ENCODE results near the gene SDK1.

The SDK1 gene

DNA sequence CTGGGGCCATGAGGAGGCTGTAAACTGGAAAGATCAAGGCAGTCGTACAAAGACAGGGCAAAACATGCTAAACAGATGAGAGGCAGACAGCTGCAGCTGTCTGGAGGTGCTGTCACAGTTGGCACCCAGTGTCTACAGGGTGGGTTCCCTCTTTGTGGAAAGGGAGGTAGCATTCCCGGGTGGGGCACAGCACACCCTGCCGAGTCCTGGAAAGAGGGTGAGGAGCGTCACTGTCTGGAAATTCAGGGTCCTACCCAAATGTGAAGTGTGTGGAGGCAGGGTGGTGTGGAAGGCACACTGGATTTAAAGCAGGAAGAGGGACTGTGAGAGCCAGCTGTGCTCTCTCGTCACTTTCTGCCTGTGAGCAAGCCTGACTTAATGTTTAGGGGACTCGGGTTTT, 356.2 kb downstream of the SDK1 start:
- no peak overlapping the region for H3K4me3 ChIP-seq (ENCODE audit: low read depth, low read length)
- TF ChIP-seq, protein P1, sequence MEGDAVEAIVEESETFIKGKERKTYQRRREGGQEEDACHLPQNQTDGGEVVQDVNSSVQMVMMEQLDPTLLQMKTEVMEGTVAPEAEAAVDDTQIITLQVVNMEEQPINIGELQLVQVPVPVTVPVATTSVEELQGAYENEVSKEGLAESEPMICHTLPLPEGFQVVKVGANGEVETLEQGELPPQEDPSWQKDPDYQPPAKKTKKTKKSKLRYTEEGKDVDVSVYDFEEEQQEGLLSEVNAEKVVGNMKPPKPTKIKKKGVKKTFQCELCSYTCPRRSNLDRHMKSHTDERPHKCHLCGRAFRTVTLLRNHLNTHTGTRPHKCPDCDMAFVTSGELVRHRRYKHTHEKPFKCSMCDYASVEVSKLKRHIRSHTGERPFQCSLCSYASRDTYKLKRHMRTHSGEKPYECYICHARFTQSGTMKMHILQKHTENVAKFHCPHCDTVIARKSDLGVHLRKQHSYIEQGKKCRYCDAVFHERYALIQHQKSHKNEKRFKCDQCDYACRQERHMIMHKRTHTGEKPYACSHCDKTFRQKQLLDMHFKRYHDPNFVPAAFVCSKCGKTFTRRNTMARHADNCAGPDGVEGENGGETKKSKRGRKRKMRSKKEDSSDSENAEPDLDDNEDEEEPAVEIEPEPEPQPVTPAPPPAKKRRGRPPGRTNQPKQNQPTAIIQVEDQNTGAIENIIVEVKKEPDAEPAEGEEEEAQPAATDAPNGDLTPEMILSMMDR (IDR thresholded peaks at IDR 0.05; ENCODE audit: low read depth, low read length): no peak

DNA sequence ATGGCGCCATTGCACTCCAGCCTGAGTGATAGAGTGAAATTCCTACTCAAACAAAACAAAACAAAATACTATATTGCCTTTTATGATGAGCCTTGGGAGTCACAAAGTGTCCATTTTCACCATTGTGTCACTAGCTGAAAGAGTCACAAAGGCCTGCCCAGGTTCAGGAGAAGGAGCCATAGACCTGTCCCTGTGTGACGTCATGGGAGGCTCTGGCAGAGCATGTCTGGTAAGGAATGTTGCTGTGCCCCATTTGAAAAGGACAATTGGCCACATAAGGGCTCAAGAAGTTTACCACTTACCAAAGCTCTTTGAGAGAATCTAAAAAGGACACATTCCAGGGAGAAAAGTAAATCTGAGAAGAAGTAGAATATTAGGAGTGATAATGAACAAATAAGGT, 367.7 kb downstream of the SDK1 start:
- no peak overlapping the region for H3K4me3 ChIP-seq (ENCODE audit: low read depth, low read length)
- TF ChIP-seq, protein P1 (IDR thresholded peaks at IDR 0.05; ENCODE audit: low read depth, low read length): no peak

DNA sequence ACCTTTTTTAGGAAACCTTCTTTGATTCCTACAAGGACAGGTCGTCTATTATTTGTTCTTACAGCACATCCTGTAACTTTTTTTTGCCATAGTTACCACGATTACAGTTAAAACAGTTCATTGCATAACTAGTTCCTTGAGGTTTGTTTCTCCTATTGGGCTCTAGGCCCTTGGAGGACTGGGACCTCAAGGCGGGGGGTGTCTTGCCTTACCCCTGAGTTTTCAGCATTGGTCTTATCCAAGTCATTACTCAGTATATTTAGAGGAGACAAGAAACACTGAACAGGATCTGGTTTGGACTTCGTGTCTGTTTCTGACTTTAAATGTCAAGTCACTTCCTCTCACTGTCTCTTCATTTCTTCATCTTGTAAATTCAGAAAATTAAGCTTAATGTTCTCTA, 369.8 kb downstream of the SDK1 start:
- no peak overlapping the region for H3K4me3 ChIP-seq (ENCODE audit: low read depth, low read length)
- TF ChIP-seq, protein P1 (IDR thresholded peaks at IDR 0.05; ENCODE audit: low read depth, low read length): no peak

DNA sequence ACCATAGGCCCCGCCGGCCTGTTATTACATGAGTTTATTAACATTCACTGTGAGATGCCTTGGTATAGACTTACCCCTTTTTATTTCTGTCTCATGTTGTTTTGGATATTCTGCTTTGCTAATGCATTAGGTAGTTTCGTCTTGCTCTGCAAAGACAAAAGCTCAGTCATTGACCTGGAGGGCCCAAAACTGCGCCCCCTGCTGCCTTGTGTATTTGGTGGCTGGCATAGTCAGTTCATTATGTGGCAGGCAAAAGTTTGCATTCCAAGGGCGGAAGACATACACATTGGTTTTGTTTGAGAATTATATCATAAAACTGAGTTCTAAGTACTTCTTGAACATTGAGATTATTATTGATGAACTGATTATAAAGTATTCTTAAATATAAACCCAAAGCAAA, 372.5 kb downstream of the SDK1 start:
- TF ChIP-seq, protein P1 (IDR thresholded peaks at IDR 0.05; ENCODE audit: low read depth, low read length): no peak
- H3K4me3 ChIP-seq (ENCODE audit: low read depth, low read length): no peak overlapping the region

DNA sequence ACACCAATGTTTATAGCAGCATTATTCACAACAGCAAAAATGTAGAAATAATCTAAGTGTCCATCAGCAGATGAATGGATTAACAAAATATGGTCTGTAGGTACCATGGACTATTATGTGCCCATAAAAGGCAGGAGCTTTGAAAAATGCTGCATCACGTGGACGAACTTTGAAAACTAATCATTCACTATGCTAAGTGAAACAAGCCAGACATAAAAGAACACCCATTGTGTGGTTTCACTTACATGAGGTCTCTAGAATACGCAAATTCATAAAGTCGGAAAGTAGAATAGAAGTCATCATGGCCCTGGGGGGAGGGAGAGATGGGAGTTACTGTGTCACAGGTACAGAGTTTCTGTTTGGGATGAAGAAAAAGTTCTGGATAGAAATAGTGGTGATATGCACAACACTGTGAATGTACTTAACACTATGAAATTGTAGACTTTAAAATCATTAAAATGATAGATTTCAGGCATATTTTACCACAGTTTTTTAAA, 377.3 kb downstream of the SDK1 start:
- no peak overlapping the region for H3K4me3 ChIP-seq (ENCODE audit: low read depth, low read length)
- TF ChIP-seq, protein P1 (IDR thresholded peaks at IDR 0.05; ENCODE audit: low read depth, low read length): no peak

DNA sequence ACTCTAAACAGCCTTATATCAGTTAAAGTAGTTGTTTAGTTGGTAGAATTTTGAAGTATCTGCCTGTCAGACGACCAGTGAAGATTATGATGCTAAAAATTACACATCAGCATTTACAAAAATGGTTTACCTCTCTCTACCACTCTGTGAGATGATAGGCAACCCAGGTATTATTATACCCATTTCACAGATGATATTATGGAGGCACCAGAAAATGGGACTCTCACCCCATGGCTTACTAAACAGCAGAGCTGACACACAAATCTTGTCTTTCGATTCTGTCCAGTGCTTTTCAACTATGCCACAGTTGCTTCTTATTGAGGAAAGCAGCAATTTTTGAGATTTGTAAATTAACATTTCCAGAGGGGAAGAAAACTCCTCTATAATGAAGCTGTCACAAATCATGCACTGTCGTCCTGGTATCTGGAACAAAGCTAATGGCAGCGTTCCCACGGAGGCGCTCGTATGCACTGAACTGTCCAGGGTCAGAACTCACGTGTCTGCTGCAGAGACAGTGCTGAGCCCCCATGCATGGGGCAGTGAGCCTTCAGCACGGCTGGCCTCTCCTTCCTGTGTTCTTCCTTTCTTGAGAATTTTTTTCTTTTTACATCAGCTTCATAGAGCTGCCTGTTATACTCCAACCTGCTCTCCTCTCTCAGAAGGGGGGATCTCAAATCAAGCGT, 381.1 kb downstream of the SDK1 start:
- no peak overlapping the region for H3K4me3 ChIP-seq (ENCODE audit: low read depth, low read length)
- TF ChIP-seq, protein P1 (IDR thresholded peaks at IDR 0.05; ENCODE audit: low read depth, low read length): no peak

All from WI38 (cell line).